DOHH2 (cell line): Measurements from ENCODE around the gene DSCAM.

Experiments used
- H3F3A ChIP-seq: fragments of 200-600 bp; sonication (generic), shearing (Covaris generic); 2 replicates; pipeline ENCODE4 v1.6.0; 2016; ENCODE audit warnings: antibody characterized with exemption, mild to moderate bottlenecking; ENCODE audit not compliant: control insufficient read depth, insufficient read depth
- H3K27ac ChIP-seq: fragments of 200-600 bp; sonication (generic); 2 replicates; pipeline ENCODE4 v1.5.1; 2014; ENCODE audit warnings: low read depth, mild to moderate bottlenecking, low read length, moderate library complexity
- H3K27me3 ChIP-seq: fragments of 200-600 bp; sonication (generic); 2 replicates; pipeline ENCODE4 v1.6.1; 2014; ENCODE audit warnings: mild to moderate bottlenecking, low read length, mixed read lengths; ENCODE audit not compliant: control insufficient read depth
- H3K36me3 ChIP-seq: fragments of 200-600 bp; sonication (generic); 2 replicates; pipeline ENCODE4 v1.6.1; 2014; ENCODE audit warnings: mild to moderate bottlenecking, low read length, moderate library complexity, mixed read lengths; ENCODE audit not compliant: control insufficient read depth
- H3K4me1 ChIP-seq: fragments of 200-600 bp; sonication (generic); 2 replicates; pipeline ENCODE4 v1.6.1; 2014; ENCODE audit warnings: mild to moderate bottlenecking, low read length, mixed read lengths; ENCODE audit not compliant: control insufficient read depth
- H3K4me2 ChIP-seq: fragments of 200-600 bp; sonication (generic); 2 replicates; pipeline ENCODE4 v1.6.0; 2014; ENCODE audit warnings: mild to moderate bottlenecking, low read length, moderate library complexity
- H3K4me3 ChIP-seq: fragments of 200-600 bp; sonication (generic); 2 replicates; pipeline ENCODE4 v1.5.1; 2014; ENCODE audit warnings: mild to moderate bottlenecking, low read length, mixed read lengths
- H3K79me2 ChIP-seq: fragments of 200-600 bp; sonication (generic); 2 replicates; pipeline ENCODE4 v1.6.1; 2014; ENCODE audit warnings: mild to moderate bottlenecking, low read length, mixed read lengths; ENCODE audit not compliant: control insufficient read depth
- H3K9me2 ChIP-seq: fragments of 200-600 bp; sonication (generic); replicated peaks from 2 replicates; pipeline ENCODE4 v1.6.1; 2014; ENCODE audit warnings: mild to moderate bottlenecking, low read length, mixed read lengths; ENCODE audit not compliant: control insufficient read depth
- H3K9me3 ChIP-seq: fragments of 200-600 bp; sonication (generic); 2 replicates; pipeline ENCODE4 v1.6.1; 2014; ENCODE audit warnings: antibody characterized with exemption, low read length, mixed read lengths; ENCODE audit not compliant: control insufficient read depth, insufficient read depth
- H4K20me1 ChIP-seq: fragments of 200-600 bp; sonication (generic); 2 replicates; pipeline ENCODE4 v1.6.0; 2014; ENCODE audit warnings: low read depth, mild to moderate bottlenecking, antibody characterized with exemption, low read length, moderate library complexity; ENCODE audit not compliant: control insufficient read depth, insufficient read depth
- EZH2phosphoT487 ChIP-seq: fragments of 200-600 bp; sonication (generic); IDR thresholded peaks from 2 replicates; pipeline ENCODE4 v1.6.1; 2017; ENCODE audit warnings: borderline replicate concordance, mild to moderate bottlenecking, antibody characterized with exemption, low read length, moderate library complexity, mixed read lengths
- TF ChIP-seq, protein P1 (sequence below): fragments of 200-600 bp; sonication (generic); IDR thresholded peaks from one replicate; pipeline ENCODE4 v1.5.1; 2014; ENCODE audit warnings: antibody characterized with exemption, mild to moderate bottlenecking, low read depth, low read length; ENCODE audit not compliant: poor library complexity, severe bottlenecking

Gene DSCAM

DNA sequence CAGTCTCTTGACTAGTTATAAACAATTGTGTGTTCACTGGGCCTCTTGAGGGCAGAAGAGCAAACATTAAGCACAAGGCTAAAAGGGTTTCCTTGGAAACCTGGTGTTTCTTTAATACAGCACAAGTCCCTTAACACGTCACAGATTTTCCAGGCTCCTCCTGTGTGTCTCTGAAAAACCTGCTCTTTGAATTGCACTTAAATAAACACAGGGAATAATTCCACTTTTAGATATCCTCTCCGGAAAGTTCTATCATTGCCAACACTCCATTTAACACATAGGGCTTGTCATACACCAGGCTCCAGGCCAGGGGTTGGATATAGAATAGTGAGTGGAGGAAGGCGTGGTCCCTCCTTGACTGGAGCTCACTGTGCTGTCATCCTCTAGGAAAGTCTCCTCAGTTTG is 442.6 kb downstream of the DSCAM start:
- Histone ChIP-seq H3K9me3 (peaks cover 2% of the 10 kb centered on the region; the same call in 1 of the 2 replicates), H3K4me1 (no peaks in the 10 kb centered on the region), H3K27me3 (no peaks in the 10 kb centered on the region), H3K4me3 (no peak overlapping the region), H3K36me3 (no peaks in the 10 kb centered on the region), H4K20me1 (no peaks in the 10 kb centered on the region), H3K9me2 (no peaks in the 10 kb centered on the region), H3K79me2 (no peaks in the 10 kb centered on the region), H3K27ac (no peak overlapping the region), H3K4me2 (no peak overlapping the region), H3F3A (no peaks in the 10 kb centered on the region)
- TF ChIP-seq, protein P1, sequence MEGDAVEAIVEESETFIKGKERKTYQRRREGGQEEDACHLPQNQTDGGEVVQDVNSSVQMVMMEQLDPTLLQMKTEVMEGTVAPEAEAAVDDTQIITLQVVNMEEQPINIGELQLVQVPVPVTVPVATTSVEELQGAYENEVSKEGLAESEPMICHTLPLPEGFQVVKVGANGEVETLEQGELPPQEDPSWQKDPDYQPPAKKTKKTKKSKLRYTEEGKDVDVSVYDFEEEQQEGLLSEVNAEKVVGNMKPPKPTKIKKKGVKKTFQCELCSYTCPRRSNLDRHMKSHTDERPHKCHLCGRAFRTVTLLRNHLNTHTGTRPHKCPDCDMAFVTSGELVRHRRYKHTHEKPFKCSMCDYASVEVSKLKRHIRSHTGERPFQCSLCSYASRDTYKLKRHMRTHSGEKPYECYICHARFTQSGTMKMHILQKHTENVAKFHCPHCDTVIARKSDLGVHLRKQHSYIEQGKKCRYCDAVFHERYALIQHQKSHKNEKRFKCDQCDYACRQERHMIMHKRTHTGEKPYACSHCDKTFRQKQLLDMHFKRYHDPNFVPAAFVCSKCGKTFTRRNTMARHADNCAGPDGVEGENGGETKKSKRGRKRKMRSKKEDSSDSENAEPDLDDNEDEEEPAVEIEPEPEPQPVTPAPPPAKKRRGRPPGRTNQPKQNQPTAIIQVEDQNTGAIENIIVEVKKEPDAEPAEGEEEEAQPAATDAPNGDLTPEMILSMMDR: no peak
- no peak for TF ChIP-seq EZH2phosphoT487

DNA sequence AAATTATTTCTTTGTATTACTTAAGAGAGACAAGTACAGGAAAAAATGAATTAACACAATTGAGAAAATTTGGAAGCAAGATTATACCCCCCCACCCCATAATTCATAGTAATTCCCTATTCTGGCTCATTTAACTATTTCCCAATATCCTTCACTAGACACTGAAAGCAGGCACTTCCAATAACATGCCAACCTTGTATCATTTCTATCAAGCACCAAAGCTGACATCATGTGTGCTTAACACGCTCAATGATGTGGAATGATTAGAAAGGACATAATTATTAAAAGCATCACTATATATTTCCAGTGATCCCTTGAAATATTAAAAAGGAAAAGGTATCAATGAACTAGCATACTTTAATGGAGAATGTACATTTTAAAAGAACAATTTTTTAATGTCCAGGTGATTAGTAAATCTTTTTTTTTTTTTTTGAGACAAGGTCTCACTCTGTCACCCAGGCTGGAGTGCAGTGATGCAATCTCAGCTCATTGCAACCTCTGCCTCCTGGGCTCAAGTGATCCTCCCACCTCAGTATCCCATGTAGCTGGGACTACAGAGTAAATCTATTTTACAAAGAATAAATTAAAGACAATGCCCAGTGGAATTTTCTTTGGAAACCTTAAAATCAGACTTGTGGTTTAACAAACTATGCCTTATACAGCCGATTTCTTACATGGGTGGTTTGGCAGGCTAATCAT is 443.9 kb downstream of the DSCAM start:
- Histone ChIP-seq H3K36me3 (no peaks in the 10 kb centered on the region), H3K4me1 (no peaks in the 10 kb centered on the region), H3K4me3 (no peak overlapping the region), H3K4me2 (no peak overlapping the region), H3K27ac (no peak overlapping the region), H3K27me3 (no peaks in the 10 kb centered on the region), H3F3A (no peaks in the 10 kb centered on the region), H4K20me1 (no peaks in the 10 kb centered on the region), H3K9me3 (no peaks in the 10 kb centered on the region; the same call in 1 of the 2 replicates), H3K9me2 (no peaks in the 10 kb centered on the region), H3K79me2 (no peaks in the 10 kb centered on the region)
- no peak for TF ChIP-seq EZH2phosphoT487
- TF ChIP-seq, protein P1: no peak

DNA sequence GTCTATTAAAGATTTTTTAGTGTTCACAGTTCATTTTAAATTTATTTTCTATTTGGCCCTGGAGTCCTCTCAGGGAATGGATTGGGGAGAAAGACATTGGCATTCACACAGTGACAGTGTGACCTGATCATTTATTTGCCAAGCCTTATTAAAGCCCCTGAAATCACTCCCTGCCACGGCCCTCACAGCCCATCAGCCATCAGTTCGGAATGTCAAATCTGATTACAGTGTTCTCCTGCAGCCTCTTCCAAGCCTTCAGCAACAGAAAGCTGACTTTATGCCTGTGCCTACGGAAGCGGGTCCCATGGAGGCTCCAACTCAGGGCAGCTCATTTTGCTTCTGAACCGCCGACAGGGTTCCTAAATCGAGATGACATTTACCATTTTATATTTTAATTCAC is 451.2 kb downstream of the DSCAM start:
- Histone ChIP-seq H3K9me2 (no peaks in the 10 kb centered on the region), H3K36me3 (no peaks in the 10 kb centered on the region), H3K9me3 (no peaks in the 10 kb centered on the region), H3K27me3 (no peaks in the 10 kb centered on the region), H3K4me1 (no peaks in the 10 kb centered on the region), H3K4me2 (no peak overlapping the region), H4K20me1 (no peaks in the 10 kb centered on the region), H3K4me3 (no peak overlapping the region), H3K27ac (no peak overlapping the region), H3K79me2 (no peaks in the 10 kb centered on the region), H3F3A (no peaks in the 10 kb centered on the region)
- TF ChIP-seq, protein P1: no peak
- TF ChIP-seq EZH2phosphoT487: no peak
